HG03139 (cell line): ENCODE results near the gene INTU.

Experiments
- ATAC-seq: cut with Tn5 transposase; IDR thresholded peaks from one replicate; pipeline ENCODE4 v1.9.1; 2021; ENCODE audit not compliant: unreplicated experiment

Gene INTU

DNA sequence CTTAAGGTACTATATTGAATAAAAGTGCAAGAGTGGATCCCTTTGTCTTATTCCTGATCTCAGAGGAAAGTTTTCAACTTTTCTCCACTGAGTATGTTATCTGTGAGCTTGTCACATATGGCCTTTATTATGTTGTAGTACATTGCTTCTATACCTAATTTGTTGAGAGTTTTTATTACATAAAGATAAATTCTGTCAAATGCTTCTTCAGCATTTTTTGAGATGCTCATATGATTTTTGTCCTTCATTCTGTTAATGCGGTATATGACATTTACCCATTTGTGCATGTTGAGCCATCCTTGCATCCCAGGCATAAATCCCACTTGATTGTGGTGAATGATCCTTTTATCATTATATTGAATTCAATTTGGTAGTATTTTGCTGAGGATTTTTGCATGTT, 108.5 kb downstream of the INTU start:
- ATAC-seq: no peak

DNA sequence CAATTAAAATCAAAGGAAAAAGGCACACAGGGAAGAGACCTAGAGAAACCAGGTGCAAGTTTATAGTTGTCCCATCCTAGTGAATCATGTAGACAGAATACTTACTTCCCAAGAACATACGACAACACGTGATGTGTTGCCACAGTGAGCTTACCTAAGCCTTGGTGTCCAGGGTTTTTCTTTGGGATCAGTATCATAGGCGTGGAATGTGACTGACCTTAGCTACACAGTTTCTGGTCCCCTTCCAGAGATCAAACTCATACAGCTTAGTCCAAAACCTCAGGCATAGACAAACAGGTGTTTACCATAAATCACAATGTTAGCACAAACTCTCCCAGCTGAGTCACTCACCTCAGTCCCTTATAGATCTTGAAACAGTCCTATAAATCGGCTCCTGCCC, 115.1 kb downstream of the INTU start:
- no peak for ATAC-seq

DNA sequence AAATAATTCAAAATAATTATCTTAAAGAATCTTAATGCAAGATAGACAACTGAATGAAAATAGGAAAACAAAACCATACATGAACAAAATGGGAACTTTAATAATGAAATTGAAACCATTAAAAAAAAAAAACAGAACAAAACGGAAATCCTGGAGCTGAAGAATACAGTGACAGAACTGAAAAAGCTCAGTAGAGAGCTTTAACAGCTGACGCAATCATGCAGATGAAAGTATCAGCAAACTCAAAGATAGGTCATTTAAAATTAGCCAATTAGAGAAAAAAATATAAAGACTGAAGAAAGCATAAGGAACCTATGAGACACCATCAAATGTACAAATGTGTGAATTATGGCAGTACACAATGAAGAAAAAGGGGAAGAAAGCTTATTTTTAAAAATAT, 116.2 kb downstream of the INTU start:
- no peak for ATAC-seq

DNA sequence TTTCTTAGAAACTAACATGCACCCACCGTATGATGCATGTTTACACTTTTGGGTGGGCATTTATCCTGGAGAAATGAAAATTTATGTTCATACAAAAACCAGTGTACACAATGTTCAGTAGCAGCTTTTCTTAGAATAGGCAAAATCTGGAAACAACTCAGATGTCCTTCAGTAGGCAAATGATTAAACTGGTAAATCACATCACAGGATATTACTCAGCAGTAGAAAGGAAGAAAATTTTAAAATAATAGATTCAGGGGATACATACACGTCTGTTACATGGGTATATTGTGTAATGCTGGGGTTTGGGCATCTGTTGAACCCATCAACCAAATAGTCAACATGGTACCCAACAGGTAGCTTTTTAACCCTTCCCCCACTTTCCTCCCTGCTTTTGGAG, 124.1 kb downstream of the INTU start:
- ATAC-seq: no peak

DNA sequence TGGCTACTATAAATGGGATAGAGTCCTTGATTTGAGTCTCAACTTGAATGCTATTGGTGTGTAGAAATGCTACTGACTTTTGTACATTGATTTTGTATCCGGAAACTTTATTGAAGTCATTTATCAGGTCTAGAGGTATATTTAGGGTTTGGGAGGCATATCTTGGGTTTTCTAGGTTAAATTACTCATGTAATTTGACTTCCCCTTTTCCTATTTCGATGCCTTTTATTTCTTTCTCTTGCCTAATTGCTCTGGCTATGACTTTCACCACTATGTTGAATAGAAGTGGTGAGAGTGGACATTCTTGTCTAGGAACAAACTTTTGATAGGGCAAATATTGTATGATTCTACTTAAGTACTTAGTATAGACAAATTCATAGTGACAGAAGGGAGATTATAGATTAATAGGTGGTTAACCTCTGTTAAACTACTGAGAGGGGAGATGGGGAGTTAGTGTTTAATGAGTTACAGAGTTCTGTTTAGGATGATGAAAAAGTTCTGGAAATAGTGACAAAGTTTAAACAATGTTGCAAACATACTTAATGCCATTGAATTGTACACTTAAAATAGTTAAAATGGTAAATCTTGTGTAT, 126.6 kb downstream of the INTU start:
- ATAC-seq: peak; percentile 79

DNA sequence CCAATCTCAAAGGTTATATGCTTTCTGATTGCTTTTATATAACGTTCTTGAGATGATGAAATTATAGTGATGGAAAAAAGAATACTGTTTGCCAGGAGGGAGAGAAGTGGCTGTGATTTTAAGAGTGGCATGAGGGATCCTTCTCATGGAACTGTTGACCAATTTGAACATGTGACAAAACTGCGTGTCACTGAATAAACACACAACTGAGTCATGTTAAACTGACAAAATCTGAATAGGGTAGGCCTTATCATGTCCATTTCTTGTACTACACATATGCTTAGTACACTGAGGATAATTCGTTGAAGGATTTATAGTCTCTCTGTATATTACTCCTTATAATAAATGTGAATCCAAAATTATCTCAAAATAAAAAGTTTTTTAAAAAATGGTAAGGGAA, 127.1 kb downstream of the INTU start:
- no peak for ATAC-seq

DNA sequence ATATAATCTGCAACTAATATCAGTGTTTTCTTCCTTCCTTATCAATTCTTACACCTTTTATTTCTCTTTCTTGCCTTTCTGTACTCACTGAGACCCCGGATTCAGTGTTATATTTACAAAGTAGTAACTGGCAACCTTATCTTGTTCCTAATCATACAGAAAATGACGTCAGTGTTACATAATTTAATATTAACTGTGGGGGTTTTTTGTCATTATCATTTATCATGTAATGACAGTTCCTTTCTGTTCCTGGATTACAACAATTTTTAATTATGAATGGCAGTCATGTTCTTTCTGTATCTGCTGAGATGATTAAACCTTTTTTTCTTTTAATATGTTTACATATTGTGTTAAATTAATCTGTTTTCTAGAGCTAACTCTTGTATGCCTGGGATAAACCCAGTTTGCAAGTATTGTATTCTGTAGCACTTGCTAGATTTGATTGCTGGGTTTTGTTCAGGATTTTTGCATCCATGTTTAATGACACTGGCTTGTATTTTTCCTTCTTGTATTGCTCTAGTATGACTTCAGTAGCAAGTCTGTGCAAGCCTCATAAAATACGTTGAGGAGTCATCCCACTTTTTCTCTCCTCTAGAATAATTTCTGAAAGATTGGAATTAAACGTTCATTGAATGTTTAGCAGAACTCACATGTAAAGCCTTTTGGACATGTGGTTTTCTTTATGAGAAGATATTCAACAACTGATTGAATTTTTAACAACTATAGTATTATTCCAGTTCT, 138.9 kb downstream of the INTU start:
- ATAC-seq: no peak

DNA sequence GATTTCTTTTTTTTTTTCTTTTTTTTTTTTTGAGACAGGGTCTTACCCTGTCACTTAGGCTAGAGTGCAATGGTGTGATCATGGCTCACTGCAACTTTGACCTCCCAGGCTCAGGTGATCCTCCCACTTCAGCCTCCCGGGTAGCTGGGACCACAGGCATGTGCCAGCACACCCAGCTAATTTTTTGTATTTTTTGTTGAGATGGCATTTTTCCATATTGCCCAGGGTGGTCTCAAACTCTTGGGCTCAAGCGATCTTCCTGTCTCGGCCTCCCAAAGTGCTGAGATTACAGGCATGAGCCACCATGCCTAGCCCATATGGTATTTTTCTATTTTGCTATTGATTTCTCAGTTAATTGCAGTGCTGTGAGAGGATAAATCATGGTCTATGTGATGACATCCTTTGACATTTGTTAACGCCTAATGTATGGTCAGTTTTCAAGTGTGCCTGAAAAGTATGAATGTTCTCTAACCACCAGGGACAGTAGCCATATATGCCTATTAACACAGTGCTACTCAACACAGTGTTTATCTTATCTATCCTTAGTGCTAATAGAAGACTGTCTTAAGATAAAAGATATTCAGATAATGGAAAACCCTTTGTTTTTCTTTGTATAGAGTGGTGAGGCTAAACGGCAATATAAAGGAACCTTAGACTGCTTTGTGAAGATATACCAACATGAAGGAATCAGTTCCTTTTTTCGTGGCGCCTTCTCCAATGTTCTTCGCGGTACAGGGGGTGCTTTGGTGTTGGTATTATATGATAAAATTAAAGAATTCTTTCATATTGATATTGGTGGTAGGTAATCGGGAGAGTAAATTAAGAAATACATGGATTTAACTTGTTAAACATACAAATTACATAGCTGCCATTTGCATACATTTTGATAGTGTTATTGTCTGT, 140.3 kb downstream of the INTU start:
- no peak for ATAC-seq

DNA sequence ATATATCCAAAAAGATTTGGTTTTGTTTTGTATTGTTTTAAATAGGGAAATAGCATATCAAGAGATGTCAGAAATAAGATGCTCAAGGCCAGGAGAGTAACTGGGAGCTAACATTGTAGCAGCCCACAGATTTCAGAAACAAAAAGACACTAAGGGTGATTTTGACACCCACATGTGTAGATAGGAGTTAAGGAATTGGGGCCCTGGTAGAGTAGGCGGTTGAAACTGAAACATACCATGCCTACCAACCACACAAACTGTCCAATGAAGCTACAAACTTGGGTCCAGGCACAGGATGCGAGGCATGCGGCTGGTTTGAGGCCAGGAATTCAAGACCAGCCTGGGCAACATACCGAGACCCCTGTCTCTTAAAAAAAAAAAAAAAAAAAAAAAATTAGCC, 143.1 kb downstream of the INTU start:
- no peak for ATAC-seq
